Measurements from ENCODE around the gene AUTS2.

AUTS2 gene

DNA sequence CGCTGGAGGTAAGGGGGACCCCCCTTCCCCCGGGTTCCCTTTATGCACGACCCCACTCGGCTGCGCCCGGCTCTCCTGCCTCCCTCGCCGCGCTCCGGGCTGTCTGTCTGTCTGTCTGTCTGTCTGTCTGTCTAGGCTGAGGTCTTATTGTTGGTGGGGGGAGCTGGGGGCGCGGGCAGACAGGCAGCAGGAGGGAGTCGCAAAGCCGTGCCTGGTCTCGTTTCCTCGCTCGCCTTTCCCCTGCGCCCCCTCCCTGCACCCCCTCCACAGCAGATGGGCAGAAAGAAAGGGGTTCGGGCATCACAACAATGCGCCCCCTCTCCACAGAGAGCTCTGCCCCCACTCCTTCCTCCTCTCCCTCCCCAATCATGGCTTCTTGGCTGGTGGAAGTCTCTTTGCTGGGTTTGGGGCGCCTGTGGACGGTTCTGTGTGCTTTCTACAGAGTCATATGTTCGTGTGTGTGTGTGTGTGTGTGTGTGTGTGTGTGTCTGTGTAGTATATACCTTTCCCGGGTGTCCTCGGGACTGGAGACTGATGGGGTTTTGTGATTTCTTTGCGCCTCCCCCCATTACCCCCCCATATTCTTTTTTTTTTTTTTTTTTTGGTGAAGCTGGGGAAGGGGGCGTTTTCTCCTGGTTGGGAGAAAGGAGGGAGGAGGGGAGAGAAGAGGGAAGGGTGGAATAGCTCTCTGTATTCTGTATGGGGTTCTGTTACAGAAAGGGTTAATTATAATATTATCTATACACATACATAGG lies 1.9 kb downstream of the AUTS2 start:
- Histone ChIP-seq H3K36me3 (ENCODE audit: control insufficient read depth in 2 of 2, insufficient read depth in 2 of 2, low read length in 2 of 2) (no peaks in the 10 kb centered on the region), H3K4me3 (ENCODE audit: low read length in 2 of 2) (peak overlapping the region; percentile 83 to 91), H3K27ac (ENCODE audit: low read length) (no peak overlapping the region), H3K27me3 (ENCODE audit: control insufficient read depth in 1 of 2, insufficient read depth in 2 of 2, low read length in 2 of 2) (no peaks in the 10 kb centered on the region), H3K9ac (ENCODE audit: low read length in 2 of 2) (peak overlapping the region; percentile 71 to 75), H3K9me3 (ENCODE audit: control insufficient read depth in 2 of 2, low read length in 2 of 2) (no peaks in the 10 kb centered on the region), H3K4me1 (ENCODE audit: control insufficient read depth, insufficient read depth, low read length) (peaks cover 24% of the 10 kb centered on the region)

DNA sequence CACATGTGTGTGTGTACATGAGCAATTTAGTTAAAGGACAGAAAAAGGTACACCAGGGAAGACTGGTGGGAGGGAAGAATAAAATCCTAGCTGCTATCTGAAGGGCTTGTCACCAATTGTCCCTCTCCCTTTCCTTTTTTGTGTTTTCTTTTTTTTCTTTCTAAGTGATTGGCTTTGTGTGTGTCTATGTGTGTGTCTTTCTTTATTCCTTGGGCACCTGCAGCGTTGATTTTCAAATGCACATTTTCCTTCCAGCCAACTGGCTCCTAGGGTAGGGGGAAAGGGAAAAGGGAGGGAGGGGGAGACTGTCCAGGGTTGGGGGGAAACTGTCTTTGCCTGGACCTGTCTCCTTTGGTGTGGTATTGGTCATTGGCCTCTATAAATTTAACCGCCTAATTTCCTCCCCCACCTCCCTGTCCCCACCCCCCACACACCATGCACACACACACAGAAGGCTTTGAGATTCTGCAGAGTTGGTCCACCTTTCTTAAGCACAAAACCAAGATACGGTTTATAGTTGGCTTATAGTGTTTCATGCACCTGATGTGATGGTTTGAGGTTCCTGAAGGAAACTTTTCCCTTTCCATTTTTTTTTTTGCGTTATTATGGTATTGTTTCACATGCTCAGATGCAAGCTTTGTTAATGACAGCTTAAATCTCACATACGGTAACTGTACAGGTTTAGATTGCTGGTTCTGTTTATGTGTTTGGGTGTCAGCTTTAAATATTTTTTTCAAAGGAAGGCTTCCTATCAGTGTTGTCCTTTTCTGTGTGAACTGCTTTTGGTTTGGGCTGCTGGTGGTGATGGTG lies 2.6 kb downstream of the AUTS2 start:
- Histone ChIP-seq H3K9me3 (ENCODE audit: control insufficient read depth in 2 of 2, low read length in 2 of 2) (no peaks in the 10 kb centered on the region), H3K4me3 (ENCODE audit: low read length in 2 of 2) (peak overlapping the region; percentile 83 to 91), H3K36me3 (ENCODE audit: control insufficient read depth in 2 of 2, insufficient read depth in 2 of 2, low read length in 2 of 2) (no peaks in the 10 kb centered on the region), H3K4me1 (ENCODE audit: control insufficient read depth, insufficient read depth, low read length) (peaks cover 24% of the 10 kb centered on the region), H3K27ac (ENCODE audit: low read length) (no peak overlapping the region), H3K9ac (ENCODE audit: low read length in 2 of 2) (peak overlapping the region; percentile 17 to 55), H3K27me3 (ENCODE audit: control insufficient read depth in 1 of 2, insufficient read depth in 2 of 2, low read length in 2 of 2) (no peaks in the 10 kb centered on the region)

DNA sequence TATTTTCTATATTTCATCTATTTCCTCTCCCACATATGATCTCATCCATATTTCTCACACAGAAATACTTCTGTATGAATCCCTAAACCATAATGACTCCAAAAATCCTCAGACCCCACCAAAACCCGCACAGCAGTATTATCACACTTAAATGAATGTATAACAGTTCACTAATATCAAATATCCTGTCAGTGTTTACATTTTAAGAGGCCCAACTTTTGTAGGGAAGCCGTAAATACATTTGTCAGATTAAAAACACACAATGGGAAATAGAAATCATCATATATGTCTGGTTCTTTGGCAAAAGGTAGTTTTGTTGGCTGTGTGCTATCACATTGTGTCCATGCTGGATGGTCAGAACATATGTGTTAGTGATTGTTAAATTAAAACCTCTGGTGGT lies 4.2 kb downstream of the AUTS2 start:
- Histone ChIP-seq H3K4me3 (ENCODE audit: low read length in 2 of 2) (no peak overlapping the region), H3K9me3 (ENCODE audit: control insufficient read depth in 2 of 2, low read length in 2 of 2) (no peaks in the 10 kb centered on the region), H3K27me3 (ENCODE audit: control insufficient read depth in 1 of 2, insufficient read depth in 2 of 2, low read length in 2 of 2) (no peaks in the 10 kb centered on the region), H3K4me1 (ENCODE audit: control insufficient read depth, insufficient read depth, low read length) (peaks cover 15% of the 10 kb centered on the region), H3K36me3 (ENCODE audit: control insufficient read depth in 2 of 2, insufficient read depth in 2 of 2, low read length in 2 of 2) (no peaks in the 10 kb centered on the region), H3K27ac (ENCODE audit: low read length) (no peak overlapping the region), H3K9ac (ENCODE audit: low read length in 2 of 2) (no peak overlapping the region)

DNA sequence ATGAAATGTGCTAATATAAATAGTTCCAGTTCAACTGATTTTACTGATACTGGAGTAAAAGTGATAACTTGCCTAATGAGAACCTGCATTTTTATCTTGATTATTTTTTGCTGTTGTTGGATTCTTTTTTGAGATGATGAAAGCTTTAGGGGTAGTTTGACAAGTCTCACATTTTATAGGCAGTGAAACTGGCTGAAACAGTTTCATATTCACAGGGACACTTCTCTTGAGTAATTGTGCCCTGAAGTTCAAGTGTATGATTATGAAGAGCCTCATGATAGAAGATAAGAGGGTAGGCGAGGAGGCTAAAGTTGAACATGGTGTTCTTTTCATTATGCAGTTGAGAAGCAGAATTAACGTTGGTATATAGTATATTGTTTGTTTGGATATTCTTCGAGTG lies 5.1 kb downstream of the AUTS2 start:
- Histone ChIP-seq H3K27me3 (ENCODE audit: control insufficient read depth in 1 of 2, insufficient read depth in 2 of 2, low read length in 2 of 2) (no peaks in the 10 kb centered on the region), H3K36me3 (ENCODE audit: control insufficient read depth in 2 of 2, insufficient read depth in 2 of 2, low read length in 2 of 2) (no peaks in the 10 kb centered on the region), H3K9me3 (ENCODE audit: control insufficient read depth in 2 of 2, low read length in 2 of 2) (no peaks in the 10 kb centered on the region), H3K4me1 (ENCODE audit: control insufficient read depth, insufficient read depth, low read length) (peaks cover 14% of the 10 kb centered on the region), H3K27ac (ENCODE audit: low read length) (no peak overlapping the region), H3K9ac (ENCODE audit: low read length in 2 of 2) (no peak overlapping the region), H3K4me3 (ENCODE audit: low read length in 2 of 2) (no peak overlapping the region)

DNA sequence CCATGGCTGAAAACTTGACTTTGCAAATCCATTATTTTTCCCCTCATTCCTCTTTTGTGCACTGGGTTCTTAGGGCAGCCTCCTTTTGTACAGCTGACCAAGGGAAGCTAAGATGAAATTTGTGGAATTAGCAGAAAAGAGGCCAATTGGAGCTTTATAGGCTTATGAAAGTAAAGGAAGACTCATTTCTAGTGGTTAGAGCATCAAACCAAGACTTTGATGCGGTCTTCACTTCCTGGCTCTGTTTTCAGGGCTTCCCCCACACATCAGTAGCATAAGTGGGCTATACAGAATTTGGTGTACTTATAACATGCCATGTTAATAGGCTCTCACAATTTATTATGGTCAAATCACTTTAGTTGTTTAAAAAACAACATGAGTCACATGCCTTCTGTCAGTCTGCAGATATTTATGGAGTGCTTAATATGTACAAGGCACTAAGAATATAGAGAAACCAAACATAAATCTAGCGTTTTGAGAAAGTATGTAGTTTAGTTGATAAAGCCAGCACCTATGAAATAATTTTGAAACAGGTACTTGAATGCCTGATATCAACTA lies 5.7 kb downstream of the AUTS2 start:
- no peak overlapping the region for H3K27ac ChIP-seq (ENCODE audit: low read length)
- no peaks in the 10 kb centered on the region for H3K36me3 ChIP-seq (ENCODE audit: control insufficient read depth in 2 of 2, insufficient read depth in 2 of 2, low read length in 2 of 2)
- no peak overlapping the region for H3K9ac ChIP-seq (ENCODE audit: low read length in 2 of 2)
- peaks cover 14% of the 10 kb centered on the region for H3K4me1 ChIP-seq (ENCODE audit: control insufficient read depth, insufficient read depth, low read length)
- no peak overlapping the region for H3K4me3 ChIP-seq (ENCODE audit: low read length in 2 of 2)
- no peaks in the 10 kb centered on the region for H3K27me3 ChIP-seq (ENCODE audit: control insufficient read depth in 1 of 2, insufficient read depth in 2 of 2, low read length in 2 of 2)
- no peaks in the 10 kb centered on the region for H3K9me3 ChIP-seq (ENCODE audit: control insufficient read depth in 2 of 2, low read length in 2 of 2)

DNA sequence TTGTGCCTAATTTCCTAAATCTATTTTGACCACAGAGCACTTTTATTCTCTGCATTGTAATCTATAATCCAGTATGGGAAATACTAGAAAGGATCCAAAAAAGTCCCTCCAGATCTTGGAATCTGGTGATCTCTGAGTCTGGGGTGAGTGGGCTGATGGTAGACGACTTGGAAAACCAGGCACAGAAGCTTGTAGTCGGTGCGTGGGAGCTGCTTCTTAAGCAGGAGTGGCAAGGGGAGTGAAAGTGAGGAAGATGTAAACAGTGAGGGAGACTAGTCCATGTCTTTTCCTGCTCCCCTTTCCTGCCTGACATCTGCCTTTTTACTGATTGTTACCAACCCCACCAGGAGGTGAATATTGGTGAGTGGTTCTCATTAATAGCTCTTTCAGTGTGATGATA lies 6.8 kb downstream of the AUTS2 start:
- peaks cover 17% of the 10 kb centered on the region for H3K4me1 ChIP-seq (ENCODE audit: control insufficient read depth, insufficient read depth, low read length)
- no peak overlapping the region for H3K4me3 ChIP-seq (ENCODE audit: low read length in 2 of 2)
- H3K27me3 ChIP-seq (ENCODE audit: control insufficient read depth in 1 of 2, insufficient read depth in 2 of 2, low read length in 2 of 2) = no peaks in the 10 kb centered on the region
- no peaks in the 10 kb centered on the region for H3K9me3 ChIP-seq (ENCODE audit: control insufficient read depth in 2 of 2, low read length in 2 of 2)
- no peaks in the 10 kb centered on the region for H3K36me3 ChIP-seq (ENCODE audit: control insufficient read depth in 2 of 2, insufficient read depth in 2 of 2, low read length in 2 of 2)
- no peak overlapping the region for H3K9ac ChIP-seq (ENCODE audit: low read length in 2 of 2)
- H3K27ac ChIP-seq (ENCODE audit: low read length) = no peak overlapping the region

DNA sequence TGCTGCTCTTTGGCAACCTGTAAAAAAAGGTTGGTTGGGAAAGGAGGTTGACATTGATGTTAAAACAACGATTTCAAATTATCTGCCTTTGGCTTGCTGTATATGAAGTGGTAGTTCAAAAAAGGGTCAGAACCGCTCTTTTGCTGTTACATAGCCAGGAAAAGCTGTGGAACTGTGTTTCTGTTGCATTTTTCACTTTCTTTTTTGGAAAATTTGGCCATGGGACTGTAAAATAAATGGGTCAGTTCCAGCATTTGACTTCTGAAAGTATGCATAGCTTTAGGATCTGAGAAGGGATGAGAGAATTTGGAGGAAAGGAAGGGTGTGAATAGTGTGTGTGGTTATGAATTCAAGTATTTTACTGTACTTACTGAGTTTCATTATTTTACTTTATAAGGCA lies 7.3 kb downstream of the AUTS2 start:
- Histone ChIP-seq H3K9me3 (ENCODE audit: control insufficient read depth in 2 of 2, low read length in 2 of 2) (no peaks in the 10 kb centered on the region), H3K27me3 (ENCODE audit: control insufficient read depth in 1 of 2, insufficient read depth in 2 of 2, low read length in 2 of 2) (no peaks in the 10 kb centered on the region), H3K27ac (ENCODE audit: low read length) (no peak overlapping the region), H3K4me1 (ENCODE audit: control insufficient read depth, insufficient read depth, low read length) (peaks cover 18% of the 10 kb centered on the region), H3K9ac (ENCODE audit: low read length in 2 of 2) (no peak overlapping the region), H3K36me3 (ENCODE audit: control insufficient read depth in 2 of 2, insufficient read depth in 2 of 2, low read length in 2 of 2) (no peaks in the 10 kb centered on the region), H3K4me3 (ENCODE audit: low read length in 2 of 2) (no peak overlapping the region)

DNA sequence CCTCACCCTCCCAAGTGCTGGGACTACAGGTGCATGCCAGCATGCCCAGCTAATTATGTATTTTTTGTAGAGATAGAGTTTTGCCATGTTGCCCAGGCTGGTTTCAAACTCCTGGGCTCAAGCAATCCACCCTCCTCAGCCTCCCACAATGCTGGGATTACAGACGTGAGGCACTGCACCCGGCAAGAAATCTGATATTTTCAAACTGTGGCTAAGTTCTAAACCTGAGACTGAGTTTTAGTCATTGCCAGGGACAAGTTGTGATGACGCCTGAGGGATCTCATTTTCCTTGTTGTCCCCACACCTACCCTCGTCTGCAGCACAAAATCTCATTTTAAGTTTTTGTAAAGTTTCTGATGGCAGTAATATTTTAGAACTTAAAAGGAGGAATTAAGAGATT lies 9.8 kb downstream of the AUTS2 start:
- Histone ChIP-seq H3K27me3 (ENCODE audit: control insufficient read depth in 1 of 2, insufficient read depth in 2 of 2, low read length in 2 of 2) (no peaks in the 10 kb centered on the region), H3K27ac (ENCODE audit: low read length) (no peak overlapping the region), H3K9ac (ENCODE audit: low read length in 2 of 2) (no peak overlapping the region), H3K9me3 (ENCODE audit: control insufficient read depth in 2 of 2, low read length in 2 of 2) (no peaks in the 10 kb centered on the region), H3K36me3 (ENCODE audit: control insufficient read depth in 2 of 2, insufficient read depth in 2 of 2, low read length in 2 of 2) (no peaks in the 10 kb centered on the region), H3K4me1 (ENCODE audit: control insufficient read depth, insufficient read depth, low read length) (peaks cover 8% of the 10 kb centered on the region), H3K4me3 (ENCODE audit: low read length in 2 of 2) (no peak overlapping the region)

DNA sequence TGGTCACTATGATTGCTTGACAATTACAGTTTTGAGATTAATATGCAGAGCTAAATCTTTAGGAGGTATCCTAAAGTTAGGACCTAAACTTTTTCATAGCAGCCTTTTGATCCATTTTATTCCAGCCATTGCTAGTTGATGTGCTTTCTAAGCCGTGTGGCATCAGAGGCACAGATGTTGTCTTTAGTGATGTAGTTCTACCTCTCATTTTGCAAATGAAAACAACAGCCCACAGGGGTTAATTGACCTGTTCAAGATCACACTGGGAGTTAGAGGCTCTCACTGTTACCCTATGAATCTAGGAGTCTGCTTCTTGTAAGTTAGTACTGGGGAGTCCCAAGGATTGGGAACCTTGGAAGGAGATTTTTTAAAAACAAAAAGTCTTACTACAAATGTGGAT lies 10.6 kb downstream of the AUTS2 start:
- Histone ChIP-seq H3K27ac (ENCODE audit: low read length) (no peak overlapping the region), H3K27me3 (ENCODE audit: control insufficient read depth in 1 of 2, insufficient read depth in 2 of 2, low read length in 2 of 2) (no peaks in the 10 kb centered on the region), H3K9ac (ENCODE audit: low read length in 2 of 2) (no peak overlapping the region), H3K4me1 (ENCODE audit: control insufficient read depth, insufficient read depth, low read length) (peaks cover 8% of the 10 kb centered on the region), H3K4me3 (ENCODE audit: low read length in 2 of 2) (no peak overlapping the region), H3K36me3 (ENCODE audit: control insufficient read depth in 2 of 2, insufficient read depth in 2 of 2, low read length in 2 of 2) (no peaks in the 10 kb centered on the region), H3K9me3 (ENCODE audit: control insufficient read depth in 2 of 2, low read length in 2 of 2) (no peaks in the 10 kb centered on the region)

DNA sequence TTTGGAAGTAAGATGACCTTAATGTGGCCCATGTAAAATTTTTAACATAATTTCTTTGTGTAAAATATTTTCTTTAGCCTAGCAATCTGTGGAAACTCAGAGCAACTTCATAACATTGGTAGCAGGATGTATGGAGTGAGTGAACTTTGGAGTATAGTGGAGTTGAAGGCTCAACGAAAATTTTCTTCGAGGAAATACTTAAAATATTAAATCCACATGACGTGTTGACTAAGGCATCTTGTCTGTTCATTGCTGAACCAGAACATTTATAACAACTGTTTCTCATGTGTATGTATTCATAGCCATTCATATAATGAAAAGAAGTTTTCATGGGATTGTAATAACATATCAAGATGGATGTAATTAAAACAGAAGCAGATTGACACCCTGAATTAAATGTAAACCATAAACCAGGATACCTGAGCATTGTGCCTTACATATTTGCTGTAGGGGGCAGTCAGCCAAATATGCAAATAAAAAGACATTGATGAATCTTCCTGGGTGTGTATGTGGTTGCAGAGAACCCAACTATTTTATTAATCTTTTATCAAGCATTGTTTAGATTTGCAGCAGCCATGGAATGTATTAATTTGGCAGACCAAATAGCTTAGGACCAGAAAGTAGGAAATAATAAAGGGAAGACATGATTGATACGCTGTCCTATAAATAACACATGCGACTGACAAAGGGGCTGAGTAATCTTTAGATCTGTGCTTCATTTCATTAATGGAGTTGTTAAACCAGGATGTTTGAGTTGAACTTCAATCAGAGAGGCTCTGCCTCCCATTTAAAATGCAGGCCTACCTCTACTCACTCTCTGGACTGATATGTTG lies 11.5 kb downstream of the AUTS2 start:
- no peak overlapping the region for H3K27ac ChIP-seq (ENCODE audit: low read length)
- no peaks in the 10 kb centered on the region for H3K9me3 ChIP-seq (ENCODE audit: control insufficient read depth in 2 of 2, low read length in 2 of 2)
- no peak overlapping the region for H3K9ac ChIP-seq (ENCODE audit: low read length in 2 of 2)
- peaks cover 5% of the 10 kb centered on the region for H3K4me1 ChIP-seq (ENCODE audit: control insufficient read depth, insufficient read depth, low read length)
- H3K27me3 ChIP-seq (ENCODE audit: control insufficient read depth in 1 of 2, insufficient read depth in 2 of 2, low read length in 2 of 2) = no peaks in the 10 kb centered on the region
- H3K4me3 ChIP-seq (ENCODE audit: low read length in 2 of 2) = no peak overlapping the region
- H3K36me3 ChIP-seq (ENCODE audit: control insufficient read depth in 2 of 2, insufficient read depth in 2 of 2, low read length in 2 of 2) = no peaks in the 10 kb centered on the region
